SK-N-MC (cell line): ENCODE results near the gene AGAP3.

ENCODE experiments used
- EZH2 ChIP-seq: fragments of 200-600 bp; sonication (generic); IDR thresholded peaks from one replicate; pipeline ENCODE4 v1.6.1; 2017; ENCODE audit warnings: antibody characterized with exemption
- FOXP2 ChIP-seq: optimal IDR thresholded peaks from 2 replicates; pipeline ENCODE3; 2011; ENCODE audit warnings: mild to moderate bottlenecking, moderate library complexity; ENCODE audit not compliant: insufficient read depth; ENCODE audit errors: extremely low read length, control extremely low read depth
- POLR2AphosphoS5 ChIP-seq: IDR thresholded peaks from 2 replicates; pipeline ENCODE4 v1.6.1; 2012; ENCODE audit warnings: mild to moderate bottlenecking, low read depth, low read length, borderline replicate concordance

- no peak for TF ChIP-seq EZH2
- TF ChIP-seq POLR2AphosphoS5 = no peak
- no peak for TF ChIP-seq FOXP2
These were observed 90.1 kb downstream of the AGAP3 start for GRCh38 chr7:151176401-151176800.
